ENCODE results near the gene NRXN3. TPM values are rescaled to one million over a fixed set of nuclear protein-coding genes. Genes with fewer than 3 reads are reported as not detected.

Gene NRXN3
- total and polyA plus RNA-seq, 2 of the 4 experiments (the other 2 are of a cell fraction): 4.8 to 25.1 TPM

GRCh38 chr14:79383031-79383430 is 1212.9 kb downstream of the NRXN3 start:
- intact Hi-C loops (cut with micrococcal nuclease): no loop called here
- BruUV-seq (replicated peaks): no TSS peak

More at GRCh38 chr14:79383031-79383430, 1212.9 kb downstream of the NRXN3 start:
- ATAC-seq (ENCODE audit: low read depth) (no peak), DNase-seq (no peak)
- H2AK5ac ChIP-seq (ENCODE audit: low read depth, low read length): no peak overlapping the region
- no peak overlapping the region for H2AFZ ChIP-seq (replicated peaks; ENCODE audit: low read length, poor library complexity)
- no peak overlapping the region for H2BK120ac ChIP-seq (ENCODE audit: low read depth, low read length)
- H4K91ac ChIP-seq (ENCODE audit: insufficient read depth, low read depth, low read length): no peak overlapping the region
- CTCF ChIA-PET: no interaction called here
- POLR2A ChIA-PET (ENCODE audit: unreplicated experiment): no interaction called here
- H3K4me3 ChIP-seq (ENCODE audit: insufficient read depth, low read depth, low read length): no peak overlapping the region
- H3K79me1 ChIP-seq (ENCODE audit: low read depth in 1 of 2, low read length in 2 of 2): 0 out of 4 replicates have a peak, but pooled peaks cover 0 to 2% of the 10 kb centered on the region in 2 experiments
- in situ Hi-C loops (cut with MboI; ENCODE audit: low sequenced_read_pairs): no loop called here
- H3K56ac ChIP-seq (ENCODE audit: extremely low read depth, insufficient read depth, low read length): no peak overlapping the region
- dilution Hi-C loops (cut with HindIII; ENCODE audit: low sequenced_read_pairs, unreplicated experiment): no loop called here
- H4K8ac ChIP-seq (ENCODE audit: low read depth in 2 of 2, low read length in 2 of 2): no peak overlapping the region
- no peaks in the 10 kb centered on the region for H3K9me3 ChIP-seq (ENCODE audit: control insufficient read depth, insufficient read depth, low read length)
- no peak for TF ChIP-seq ELK1 (IDR thresholded peaks at IDR 0.05; ENCODE audit: borderline replicate concordance, low read depth, low read length)
- no peak for TF ChIP-seq USF2 (IDR thresholded peaks at IDR 0.05; ENCODE audit: low read depth, low read length)
- TF ChIP-seq BHLHE40 (IDR thresholded peaks at IDR 0.05; ENCODE audit: low read depth, low read length): no peak
- no peak for TF ChIP-seq MAFK (IDR thresholded peaks at IDR 0.05; ENCODE audit: low read depth, low read length)
- no peak for TF ChIP-seq FOS (IDR thresholded peaks at IDR 0.05; ENCODE audit: low read depth, low read length)
- TF ChIP-seq RFX5 (IDR thresholded peaks at IDR 0.05; ENCODE audit: low read depth, low read length): no peak
- no peak for TF ChIP-seq MAZ (IDR thresholded peaks at IDR 0.05; ENCODE audit: borderline replicate concordance, low read depth, low read length)
- no peak for TF ChIP-seq NFE2L2 (IDR thresholded peaks at IDR 0.05; ENCODE audit: low read depth, low read length)
- no peak for TF ChIP-seq CEBPB (IDR thresholded peaks at IDR 0.05; ENCODE audit: low read depth, low read length)
- TF ChIP-seq RCOR1 (IDR thresholded peaks at IDR 0.05; ENCODE audit: insufficient replicate concordance, low read length): no peak
- no peak for TF ChIP-seq POLR2A (IDR thresholded peaks at IDR 0.05; ENCODE audit: low read depth, low read length)
- TF ChIP-seq CTCF (conservative IDR thresholded peaks at IDR 0.05; ENCODE audit: low read depth, low read length): no peak
- TF ChIP-seq CHD1 (IDR thresholded peaks at IDR 0.05; ENCODE audit: low read depth, low read length): no peak
- no peak for TF ChIP-seq RAD21 (IDR thresholded peaks at IDR 0.05; ENCODE audit: low read length)
- TF ChIP-seq SMC3 (IDR thresholded peaks at IDR 0.05; ENCODE audit: low read depth, low read length): no peak
- TF ChIP-seq MXI1 (IDR thresholded peaks at IDR 0.05; ENCODE audit: borderline replicate concordance, low read depth, low read length): no peak
- no peak overlapping the region for H3K23ac ChIP-seq (ENCODE audit: low read depth, low read length)
- 0 out of 2 replicates have a peak, but pooled peaks cover 3% of the 10 kb centered on the region for H3K9me1 ChIP-seq (ENCODE audit: insufficient read depth, low read length)
- no peaks in the 10 kb centered on the region for H3K36me3 ChIP-seq (ENCODE audit: control insufficient read depth, insufficient read depth, low read length)
- H3K18ac ChIP-seq (ENCODE audit: low read depth, low read length): no peak overlapping the region
- H2BK5ac ChIP-seq (ENCODE audit: low read depth, low read length, poor library complexity, severe bottlenecking): no peak overlapping the region
- H3K9ac ChIP-seq (ENCODE audit: low read depth, low read length): no peak overlapping the region
- no peaks in the 10 kb centered on the region for H3K4me1 ChIP-seq (ENCODE audit: control insufficient read depth, insufficient read depth, low read length)
- no peak overlapping the region for H3K14ac ChIP-seq (replicated peaks; ENCODE audit: low read depth, low read length)
- H2BK20ac ChIP-seq (ENCODE audit: low read depth, low read length): no peak overlapping the region
- no peak overlapping the region for H4K5ac ChIP-seq (ENCODE audit: low read depth, low read length)
- no peak overlapping the region for H2AK9ac ChIP-seq (replicated peaks; ENCODE audit: low read depth, low read length, poor library complexity)
- H4K20me1 ChIP-seq (ENCODE audit: insufficient read depth, low read length): no peaks in the 10 kb centered on the region
- no peak overlapping the region for H3K27ac ChIP-seq (ENCODE audit: insufficient read depth, low read length)
- no peaks in the 10 kb centered on the region for H3K27me3 ChIP-seq (ENCODE audit: control insufficient read depth, insufficient read depth, low read length)
- no peak overlapping the region for H3K4ac ChIP-seq (ENCODE audit: low read depth, low read length)
- H3K4me2 ChIP-seq (ENCODE audit: low read depth, low read length): no peak overlapping the region
- H2BK15ac ChIP-seq (ENCODE audit: low read depth, low read length): no peak overlapping the region

Data from IMR-90 (cell line).